Smooth muscle cell (in vitro differentiated cells): ENCODE results near the gene ZNF264. TPM values are rescaled to one million over a fixed set of nuclear protein-coding genes. Genes with fewer than 3 reads are reported as not detected.

Experiments
- DNase-seq: peaks from one replicate; lab custom pipeline; 2025; ENCODE audit not compliant: unreplicated experiment; lab: John Stamatoyannopoulos, UW
- H2AFZ ChIP-seq: fragments of 200-600 bp; sonication (generic); 2 replicates; pipeline ENCODE4 v1.6.0; 2016; ENCODE audit warnings: antibody characterized with exemption, low read depth, mild to moderate bottlenecking
- H3F3A ChIP-seq: fragments of 200-600 bp; sonication (generic); 2 replicates; pipeline ENCODE4 v1.6.0; 2017; ENCODE audit warnings: antibody characterized with exemption, low read depth
- H3K27ac ChIP-seq: fragments of 200-600 bp; sonication (generic); 2 replicates; pipeline ENCODE4 v1.5.1; 2016; ENCODE audit warnings: low read depth, mild to moderate bottlenecking
- H3K27me3 ChIP-seq: fragments of 200-600 bp; sonication (generic); 2 replicates; pipeline ENCODE4 v1.6.1; 2016; ENCODE audit warnings: low read depth, mild to moderate bottlenecking
- H3K36me3 ChIP-seq: fragments of 200-600 bp; sonication (generic); 2 replicates; pipeline ENCODE4 v1.5.1; 2016; ENCODE audit warnings: low read depth
- H3K4me1 ChIP-seq: fragments of 200-600 bp; sonication (generic); 2 replicates; pipeline ENCODE4 v1.5.1; 2016; ENCODE audit warnings: low read depth
- H3K4me2 ChIP-seq: fragments of 200-600 bp; sonication (generic); 2 replicates; pipeline ENCODE4 v1.6.0; 2016; ENCODE audit warnings: mild to moderate bottlenecking
- H3K4me3 ChIP-seq: fragments of 200-600 bp; sonication (generic); 2 replicates; pipeline ENCODE4 v1.5.1; 2016; ENCODE audit warnings: mild to moderate bottlenecking
- H3K79me2 ChIP-seq: fragments of 200-600 bp; sonication (generic); 2 replicates; pipeline ENCODE4 v1.6.0; 2016; ENCODE audit warnings: low read depth, mild to moderate bottlenecking
- H3K9ac ChIP-seq: fragments of 200-600 bp; sonication (generic); 2 replicates; pipeline ENCODE4 v1.6.0; 2016; ENCODE audit warnings: low read depth
- H3K9me3 ChIP-seq: fragments of 200-600 bp; sonication (generic); replicated peaks from 2 replicates; pipeline ENCODE4 v1.5.1; 2016; ENCODE audit warnings: low read depth
- H4K20me1 ChIP-seq: fragments of 200-600 bp; sonication (generic); 2 replicates; pipeline ENCODE4 v1.6.0; 2016; ENCODE audit warnings: low read depth
- CTCF ChIP-seq: fragments of 200-600 bp; sonication (generic); IDR thresholded peaks from 2 replicates; pipeline ENCODE4 v1.5.1; 2017; ENCODE audit warnings: borderline replicate concordance, mild to moderate bottlenecking, antibody characterized with exemption; ENCODE audit not compliant: insufficient read depth, poor library complexity, severe bottlenecking
- WGBS: methylation state at CpG from one replicate; pipeline ENCODE4 v1.1.7; 2016; ENCODE audit warnings: low lambda C conversion rate; 5-methylcytosine and 5-hydroxymethylcytosine counted together
- polyA plus RNA-seq: library from polyadenylated mRNA; unstranded; fragments of >200 nt; fragmentation: Nextera tagmentation; extraction: Ambion mirVana; gene quantifications from 2 replicates; pipeline ENCODE4 v1.2.1, GENCODE V29; 2016
- small RNA-seq: library from RNA; depleted of rRNA; stranded (forward); fragments of <200 nt; gene quantifications from one replicate; pipeline ENCODE3, GENCODE V24; 2014
- total RNA-seq: library from RNA; depleted of rRNA; stranded (reverse); fragments of >200 nt; gene quantifications from 2 replicates; pipeline ENCODE4 v1.2.3, GENCODE V29; 2014

ZNF264 gene
- total and polyA plus RNA-seq, 2 experiments from 2014 or later, result 3.5 to 26.0 TPM

GRCh38 chr19:57271280-57271679 is 80.0 kb downstream of the ZNF264 start:
- WGBS, result over 99% methylated on average over 8 of the region's 8 CpGs
- H3K36me3 ChIP-seq, result no peaks in the 10 kb centered on the region

More at GRCh38 chr19:57271280-57271679, 80.0 kb downstream of the ZNF264 start:
- Histone ChIP-seq H4K20me1 (no peaks in the 10 kb centered on the region), H3K27ac (no peak overlapping the region), H3K9ac (no peak overlapping the region), H3K9me3 (no peaks in the 10 kb centered on the region), H3F3A (no peaks in the 10 kb centered on the region), H3K4me2 (no peak overlapping the region), H2AFZ (no peak overlapping the region), H3K79me2 (no peaks in the 10 kb centered on the region), H3K4me3 (no peak overlapping the region), H3K4me1 (no peaks in the 10 kb centered on the region), H3K27me3 (no peaks in the 10 kb centered on the region)
- no peak for TF ChIP-seq CTCF
- DNase-seq, result no peak

Small RNA genes lying within 50 kb of the gene (small RNA-seq; reads per million reads assigned to genes)
- not detected for gene AC025588.3

Other genes with a start within 250 kb of the ZNF264 start
- gene USP29, start 71.5 kb upstream of the ZNF264 start, total RNA-seq, result not detected in 2 replicates
- gene USP29, start 71.5 kb upstream of the ZNF264 start, polyA plus RNA-seq, result not detected in 2 replicates
- gene ZIM3, start 46.3 kb upstream of the ZNF264 start, total RNA-seq, result not detected in 2 replicates
- gene ZIM3, start 46.3 kb upstream of the ZNF264 start, polyA plus RNA-seq, result not detected in 2 replicates
- not detected in 2 replicates for gene DUXA, start 24.0 kb upstream of the ZNF264 start, total RNA-seq
- not detected in 2 replicates for gene DUXA, start 24.0 kb upstream of the ZNF264 start, polyA plus RNA-seq
- gene AURKC, start 39.5 kb downstream of the ZNF264 start, total RNA-seq, result 1.7 and 2.8 TPM in 2 replicates
- gene AURKC, start 39.5 kb downstream of the ZNF264 start, polyA plus RNA-seq, result 0.27 and 2.2 TPM in 2 replicates
- 28.9 and 33.4 TPM in 2 replicates for gene ZNF805, start 49.1 kb downstream of the ZNF264 start, total RNA-seq
- 3.4 and 5.6 TPM in 2 replicates for gene ZNF805, start 49.1 kb downstream of the ZNF264 start, polyA plus RNA-seq
- gene ZNF460, start 89.0 kb downstream of the ZNF264 start, total RNA-seq, result 85.2 and 103 TPM in 2 replicates
- 1.7 and 3.5 TPM in 2 replicates for gene ZNF460, start 89.0 kb downstream of the ZNF264 start, polyA plus RNA-seq
- 5.1 and 7.5 TPM in 2 replicates for gene ZNF543, start 129.0 kb downstream of the ZNF264 start, total RNA-seq
- gene ZNF543, start 129.0 kb downstream of the ZNF264 start, polyA plus RNA-seq, result 1.1 and 1.4 TPM in 2 replicates
- gene ZNF304, start 159.8 kb downstream of the ZNF264 start, total RNA-seq, result 6.8 and 9.6 TPM in 2 replicates
- 3.5 and 3.9 TPM in 2 replicates for gene ZNF304, start 159.8 kb downstream of the ZNF264 start, polyA plus RNA-seq
- 25.4 and 34.4 TPM in 2 replicates for gene TRAPPC2B, start 172.1 kb downstream of the ZNF264 start, total RNA-seq
- 36.3 and 42.6 TPM in 2 replicates for gene TRAPPC2B, start 172.1 kb downstream of the ZNF264 start, polyA plus RNA-seq
- 4.0 and 4.9 TPM in 2 replicates for gene ZNF547, start 172.1 kb downstream of the ZNF264 start, total RNA-seq
- 0.71 and 2.5 TPM in 2 replicates for gene ZNF547, start 172.1 kb downstream of the ZNF264 start, polyA plus RNA-seq
- gene ZNF548, start 198.4 kb downstream of the ZNF264 start, total RNA-seq, result 26.9 and 27.3 TPM in 2 replicates
- 12.3 and 13.1 TPM in 2 replicates for gene ZNF548, start 198.4 kb downstream of the ZNF264 start, polyA plus RNA-seq
- gene ZNF17, start 219.7 kb downstream of the ZNF264 start, total RNA-seq, result 4.3 and 7.0 TPM in 2 replicates
- gene ZNF17, start 219.7 kb downstream of the ZNF264 start, polyA plus RNA-seq, result 0.95 and 3.1 TPM in 2 replicates
- gene ZNF749, start 243.8 kb downstream of the ZNF264 start, total RNA-seq, result 4.0 and 9.4 TPM in 2 replicates
- 1.6 and 3.1 TPM in 2 replicates for gene ZNF749, start 243.8 kb downstream of the ZNF264 start, polyA plus RNA-seq